Measurements from ENCODE around the gene MAGIX. TPM values are rescaled to one million over a fixed set of nuclear protein-coding genes. Genes with fewer than 3 reads are reported as not detected.

The MAGIX gene
- total RNA-seq, 2 experiments from 2014 or later: 1.6 to 2.0 TPM

DNA sequence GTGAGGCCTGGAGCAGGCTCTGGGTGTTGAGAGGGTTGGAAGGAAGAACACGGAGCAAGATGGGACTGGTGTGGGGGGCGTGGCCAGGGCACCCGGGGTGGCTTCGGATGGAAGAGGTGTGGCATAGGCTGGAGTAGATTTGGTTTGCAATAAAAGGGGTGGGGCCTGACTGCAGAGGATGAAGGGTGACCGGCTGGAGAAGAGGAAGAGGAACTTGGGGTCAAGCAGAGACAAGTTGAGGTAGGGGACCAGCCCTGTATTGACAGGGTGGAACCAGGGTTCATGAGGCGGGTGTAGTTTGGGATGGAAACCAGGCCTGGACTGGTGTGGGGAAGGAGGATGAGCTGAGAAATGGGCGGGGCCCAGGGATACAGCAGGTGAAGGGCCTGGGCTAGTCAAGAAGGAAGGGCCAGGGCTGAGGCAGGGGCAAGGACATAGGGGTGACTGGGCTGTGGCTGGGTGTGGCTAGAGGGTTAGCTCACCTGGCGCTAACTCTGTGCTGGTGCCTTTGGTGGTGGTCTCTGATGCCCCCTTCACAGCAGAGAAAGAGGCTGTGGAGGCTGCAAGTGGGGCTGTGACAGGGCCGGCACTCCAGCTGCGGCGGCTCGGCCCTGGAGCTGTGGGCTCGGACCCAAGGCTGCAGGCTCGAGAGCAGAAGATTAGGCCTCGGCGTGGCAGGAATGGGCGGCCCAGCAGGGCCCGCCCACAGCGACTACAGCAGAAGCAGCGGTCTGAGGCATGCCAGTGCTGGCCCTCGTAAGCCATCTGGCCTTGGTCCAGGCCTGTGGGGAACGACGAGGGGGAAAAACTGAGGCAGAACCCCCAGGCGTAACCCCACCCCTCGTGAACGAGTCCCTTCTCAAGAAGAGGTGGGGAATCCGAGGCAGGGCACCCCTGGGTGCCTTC, 14.1 kb downstream of the MAGIX start:
- CTCF ChIA-PET: interaction anchor here (1.0 kb wide), 1 partner anchor 13 kb away, joined by 3 read pairs; no protein-coding TSS in a partner anchor
- no peak overlapping the region for H3K4me3 Mint-ChIP-seq
- no peak overlapping the region for H3K27ac Mint-ChIP-seq
- H3K36me3 Mint-ChIP-seq (ENCODE audit: low read depth): peaks cover 59% of the 10 kb centered on the region
- POLR2A ChIA-PET: interaction anchor here (2.1 kb wide), 1 partner anchor 10 kb away, joined by 6 read pairs; no protein-coding TSS in a partner anchor
- H3K4me1 Mint-ChIP-seq: peaks cover 46% of the 10 kb centered on the region
- H3K27me3 Mint-ChIP-seq: no peaks in the 10 kb centered on the region
- no peak for DNase-seq
- no peaks in the 10 kb centered on the region for H3K9me3 Mint-ChIP-seq

DNA sequence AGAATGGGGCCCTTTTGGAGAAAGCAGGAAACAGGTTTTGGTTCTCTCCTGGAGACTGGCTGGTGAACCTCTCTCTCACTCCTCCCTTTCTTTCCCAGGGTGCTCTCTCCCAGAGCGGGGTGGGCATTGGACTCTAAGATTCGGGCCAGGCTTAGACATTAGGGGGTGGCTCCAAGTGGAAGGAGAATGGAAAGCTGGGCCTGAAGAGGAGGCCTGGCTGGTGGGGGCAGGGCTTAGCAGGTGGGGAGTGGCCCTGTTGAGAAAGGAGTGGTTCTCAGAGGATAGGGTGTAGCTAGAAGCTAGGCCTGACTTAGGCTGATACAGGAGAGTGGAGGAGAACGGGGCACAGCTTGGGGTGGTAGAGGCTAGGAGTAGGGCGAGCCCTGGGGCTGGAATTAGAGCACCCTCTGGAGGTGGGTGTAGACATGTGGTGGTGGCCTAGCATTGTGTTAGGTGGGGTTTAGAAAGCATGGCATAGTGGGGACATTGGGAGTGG, 14.8 kb downstream of the MAGIX start:
- ChIA-PET POLR2A (no interaction called here), CTCF (interaction anchor here (0.6 kb wide), 1 partner anchor 18 kb away, joined by 3 read pairs; no protein-coding TSS in a partner anchor)
- Mint-ChIP-seq H3K27ac (peak overlapping the region; percentile 62), H3K4me1 (peaks cover 46% of the 10 kb centered on the region), H3K9me3 (no peaks in the 10 kb centered on the region), H3K27me3 (no peaks in the 10 kb centered on the region), H3K36me3 (ENCODE audit: low read depth) (peaks cover 62% of the 10 kb centered on the region), H3K4me3 (no peak overlapping the region)
- no peak for DNase-seq

GRCh38 chrX:49177873-49178480, 15.4 kb downstream of the MAGIX start:
- ChIA-PET CTCF (interaction anchor here (0.6 kb wide), 1 partner anchor 18 kb away, joined by 3 read pairs; no protein-coding TSS in a partner anchor), POLR2A (no interaction called here)
- no peaks in the 10 kb centered on the region for H3K27me3 Mint-ChIP-seq
- no peak overlapping the region for H3K27ac Mint-ChIP-seq
- no peak overlapping the region for H3K4me3 Mint-ChIP-seq
- H3K9me3 Mint-ChIP-seq: no peaks in the 10 kb centered on the region
- no peak for DNase-seq
- peaks cover 60% of the 10 kb centered on the region for H3K36me3 Mint-ChIP-seq (ENCODE audit: low read depth)
- peaks cover 43% of the 10 kb centered on the region for H3K4me1 Mint-ChIP-seq

DNA sequence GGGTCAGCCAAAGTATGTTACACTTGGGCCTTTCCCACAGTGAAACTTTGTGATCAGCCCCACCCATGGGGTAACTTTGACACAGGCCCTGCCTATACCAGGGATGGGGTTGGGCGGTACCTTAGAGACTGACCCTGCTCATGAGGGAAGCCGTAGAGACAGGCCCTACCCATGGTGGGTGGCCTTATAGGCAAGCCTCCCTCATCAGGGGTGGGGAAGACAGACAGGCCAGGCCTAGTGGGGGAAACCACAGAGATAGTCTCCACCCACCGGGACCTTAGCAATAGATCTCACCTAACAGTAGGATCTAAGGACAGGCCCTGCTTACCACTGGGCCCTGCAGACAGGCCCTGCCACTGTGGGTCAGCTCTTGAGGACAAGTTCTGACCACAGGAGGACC, 16.0 kb downstream of the MAGIX start:
- H3K27ac Mint-ChIP-seq: no peak overlapping the region
- CTCF ChIA-PET: no interaction called here
- H3K4me1 Mint-ChIP-seq: peaks cover 37% of the 10 kb centered on the region
- no peak overlapping the region for H3K4me3 Mint-ChIP-seq
- H3K27me3 Mint-ChIP-seq: no peaks in the 10 kb centered on the region
- H3K9me3 Mint-ChIP-seq: no peaks in the 10 kb centered on the region
- DNase-seq: no peak
- POLR2A ChIA-PET: no interaction called here
- H3K36me3 Mint-ChIP-seq (ENCODE audit: low read depth): peaks cover 54% of the 10 kb centered on the region

GRCh38 chrX:49179358-49179757, 16.8 kb downstream of the MAGIX start:
- DNase-seq: no peak
- Mint-ChIP-seq H3K27ac (no peak overlapping the region), H3K9me3 (no peaks in the 10 kb centered on the region), H3K27me3 (no peaks in the 10 kb centered on the region), H3K36me3 (ENCODE audit: low read depth) (peaks cover 55% of the 10 kb centered on the region), H3K4me1 (peaks cover 37% of the 10 kb centered on the region), H3K4me3 (no peak overlapping the region)
- POLR2A ChIA-PET: no interaction called here
- CTCF ChIA-PET: no interaction called here

GRCh38 chrX:49183701-49184281, 21.2 kb downstream of the MAGIX start:
- Mint-ChIP-seq H3K36me3 (ENCODE audit: low read depth) (peaks cover 27% of the 10 kb centered on the region), H3K4me3 (no peak overlapping the region), H3K27ac (no peak overlapping the region), H3K27me3 (no peaks in the 10 kb centered on the region), H3K9me3 (no peaks in the 10 kb centered on the region), H3K4me1 (peaks cover 31% of the 10 kb centered on the region)
- CTCF ChIA-PET: interaction anchor here (0.6 kb wide), 1 partner anchor 28 kb away, joined by 4 read pairs; no protein-coding TSS in a partner anchor
- POLR2A ChIA-PET: interaction anchor here (2.0 kb wide), 1 partner anchor 17 kb away, joined by 8 read pairs; no protein-coding TSS in a partner anchor
- DNase-seq: no peak

DNA sequence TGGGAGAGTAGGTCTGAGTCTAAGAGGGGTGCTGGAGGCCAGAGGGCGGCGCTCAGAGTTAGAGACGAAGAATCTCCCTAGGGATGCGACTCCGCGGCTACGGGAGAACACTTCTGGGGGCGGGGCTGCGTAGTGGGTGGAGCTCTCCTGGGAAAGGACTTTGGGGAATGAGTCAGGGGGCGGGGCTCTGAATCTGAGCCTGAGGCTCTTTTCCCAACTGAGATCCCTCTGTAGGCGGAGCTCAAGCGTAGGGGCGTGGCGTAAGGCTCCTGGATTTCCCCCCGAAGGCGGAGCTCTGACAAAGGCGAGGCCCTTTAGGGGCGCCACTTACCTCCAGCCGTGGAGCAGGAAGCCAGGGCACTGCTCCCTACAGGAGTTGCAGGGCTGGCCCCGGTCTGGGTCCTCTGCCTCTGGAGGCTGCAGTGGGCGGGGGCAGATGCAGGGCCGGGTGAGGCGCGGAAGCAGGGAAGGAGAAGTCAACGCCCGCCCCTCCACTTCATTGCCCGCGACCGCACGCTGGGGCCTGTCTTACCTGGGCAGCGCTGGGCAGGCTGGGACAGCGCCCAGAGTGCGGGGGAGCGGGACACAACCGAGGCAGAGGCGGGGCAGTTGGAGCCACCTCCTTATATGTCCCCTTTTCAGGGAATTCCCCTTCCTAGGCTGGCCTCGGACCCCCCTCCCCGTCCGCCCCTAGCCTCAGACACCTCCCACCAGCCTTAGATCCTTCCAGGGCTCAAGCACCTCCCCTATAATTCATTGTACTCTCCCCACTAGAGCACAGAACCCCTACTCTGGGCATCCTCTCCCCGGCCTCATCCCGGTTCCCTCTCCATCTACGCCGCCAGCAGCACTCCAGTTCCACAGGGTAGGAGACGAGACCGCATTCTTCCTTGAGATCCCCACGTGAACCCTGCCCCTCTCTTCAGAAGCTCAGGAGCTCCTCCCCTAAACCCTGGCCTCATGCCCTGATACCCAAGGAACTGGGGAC, 22.0 kb downstream of the MAGIX start:
- H3K4me1 Mint-ChIP-seq: peaks cover 33% of the 10 kb centered on the region
- peak; percentile 41 for DNase-seq
- no peaks in the 10 kb centered on the region for H3K9me3 Mint-ChIP-seq
- peak overlapping the region; percentile 65 for H3K27ac Mint-ChIP-seq
- ChIA-PET CTCF (interaction anchor here (0.6 kb wide), 1 partner anchor 29 kb away, joined by 4 read pairs; no protein-coding TSS in a partner anchor), POLR2A (interaction anchor here (0.9 to 2.0 kb wide), 2 partner anchors 12 to 18 kb away, joined by 4 to 8 read pairs; no protein-coding TSS in a partner anchor)
- H3K36me3 Mint-ChIP-seq (ENCODE audit: low read depth): peaks cover 21% of the 10 kb centered on the region
- peak overlapping the region; percentile 84 for H3K4me3 Mint-ChIP-seq
- no peaks in the 10 kb centered on the region for H3K27me3 Mint-ChIP-seq

- ChIA-PET POLR2A (interaction anchor here (2.0 kb wide), 1 partner anchor 14 kb away, joined by 5 read pairs; the partner anchor contains the start of gene PLP2), CTCF (no interaction called here)
- H3K36me3 Mint-ChIP-seq (ENCODE audit: low read depth): peaks cover 13% of the 10 kb centered on the region
- peak within 1 kb of the TSS; percentile 84 for H3K4me3 Mint-ChIP-seq
- peak within 1 kb of the TSS; percentile 65 for H3K27ac Mint-ChIP-seq
- no peaks in the 10 kb centered on the region for H3K27me3 Mint-ChIP-seq
- peak; percentile 80 for DNase-seq
- peaks cover 39% of the 10 kb centered on the region for H3K4me1 Mint-ChIP-seq
- no peaks in the 10 kb centered on the region for H3K9me3 Mint-ChIP-seq
Observed at GRCh38 chrX:49186125-49187027, 23.8 kb downstream of the MAGIX start, which contains the start of gene PRICKLE3. Gene PRICKLE3 (minus strand): TSS chrX:49186373. CDS start chrX:49186297, 76 bp downstream.

DNA sequence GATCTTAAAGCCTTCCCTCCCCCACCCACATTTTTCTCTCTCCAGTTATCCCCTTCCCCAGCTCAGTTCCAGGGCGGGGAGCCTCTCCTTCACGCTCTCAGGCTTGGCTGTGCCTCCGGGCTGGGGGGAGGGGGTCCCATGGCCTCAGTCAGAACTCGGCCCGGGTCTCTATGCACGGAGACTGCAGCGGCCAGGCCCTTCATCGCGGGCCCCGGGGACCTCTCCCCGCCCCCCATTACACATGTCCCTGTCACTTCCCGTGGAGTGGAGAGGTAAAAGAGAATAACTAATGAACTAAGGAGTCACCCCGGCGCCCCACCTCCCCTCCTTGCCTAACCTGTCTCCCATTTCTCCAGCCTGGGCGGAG, 24.5 kb downstream of the MAGIX start:
- H3K27ac Mint-ChIP-seq: no peak overlapping the region
- DNase-seq: no peak
- no peaks in the 10 kb centered on the region for H3K9me3 Mint-ChIP-seq
- no peak overlapping the region for H3K4me3 Mint-ChIP-seq
- H3K4me1 Mint-ChIP-seq: peaks cover 39% of the 10 kb centered on the region
- no peaks in the 10 kb centered on the region for H3K27me3 Mint-ChIP-seq
- H3K36me3 Mint-ChIP-seq (ENCODE audit: low read depth): peaks cover 13% of the 10 kb centered on the region
- ChIA-PET CTCF (no interaction called here), POLR2A (interaction anchor here (2.0 kb wide), 1 partner anchor 15 kb away, joined by 5 read pairs; the partner anchor contains the start of gene PLP2)

- CTCF ChIA-PET: no interaction called here
- Mint-ChIP-seq H3K9me3 (no peaks in the 10 kb centered on the region), H3K4me3 (no peak overlapping the region), H3K27ac (no peak overlapping the region), H3K27me3 (no peaks in the 10 kb centered on the region), H3K36me3 (ENCODE audit: low read depth) (peaks cover 8% of the 10 kb centered on the region), H3K4me1 (peaks cover 42% of the 10 kb centered on the region)
- no peak for DNase-seq
- POLR2A ChIA-PET: interaction anchor here (2.0 kb wide), 1 partner anchor 16 kb away, joined by 5 read pairs; the partner anchor contains the start of gene PLP2
Observed at GRCh38 chrX:49187526-49187925, 25.0 kb downstream of the MAGIX start.

GRCh38 chrX:49188468-49189076, 26.0 kb downstream of the MAGIX start:
- H3K4me1 Mint-ChIP-seq: peaks cover 52% of the 10 kb centered on the region
- peaks cover 7% of the 10 kb centered on the region for H3K36me3 Mint-ChIP-seq (ENCODE audit: low read depth)
- ChIA-PET CTCF (no interaction called here), POLR2A (no interaction called here)
- H3K27me3 Mint-ChIP-seq: no peaks in the 10 kb centered on the region
- no peak overlapping the region for H3K4me3 Mint-ChIP-seq
- no peak overlapping the region for H3K27ac Mint-ChIP-seq
- no peak for DNase-seq
- no peaks in the 10 kb centered on the region for H3K9me3 Mint-ChIP-seq
